GM12878 (cell line): ENCODE measurements around the gene CHPT1. TPM values are rescaled to one million over a fixed set of nuclear protein-coding genes. Genes with fewer than 3 reads are reported as not detected.

Experiments used
- ATAC-seq: fragments of 200-7000 bp; cut with Tn5 transposase; 3 replicates; pipeline ENCODE4 v1.9.1; 2020; ENCODE audit warnings: mild to moderate bottlenecking, moderate library complexity
- BruUV-seq: library from RNA; stranded (reverse); fragments of 400-500 nt; replicated peaks from 2 replicates; lab custom pipeline; 2021; lab: Mats Ljungman, UMichigan
- CTCF ChIA-PET: fragments of 300-600 bp; sonication (Branson Sonifier 250); formaldehyde crosslinking; extraction: SDS; loops from one replicate; lab custom pipeline; 2021; ENCODE audit warnings: inconsistent platforms; lab: Yijun Ruan, JAX
- POLR2A ChIA-PET: fragments of 350-600 bp; formaldehyde crosslinking; extraction: SDS; loops from one replicate; lab custom pipeline; 2021; ENCODE audit warnings: inconsistent platforms; lab: Charles Lee
- RAD21 ChIA-PET: fragments of 300-600 bp; sonication (Branson Sonifier 250); formaldehyde crosslinking; loops from one replicate; lab custom pipeline; 2023; ENCODE audit warnings: antibody characterized with exemption; ENCODE audit not compliant: unreplicated experiment; lab: Charles Lee
- SMC1A ChIA-PET: fragments of 300-600 bp; sonication (Branson Sonifier 250); formaldehyde crosslinking; loops from one replicate; lab custom pipeline; 2023; ENCODE audit not compliant: unreplicated experiment, uncharacterized antibody; lab: Charles Lee
- DNase-seq: peaks from one replicate; pipeline ENCODE4 v3.0.0-alpha.2; 2011; ENCODE audit warnings: low read depth, low spot score
- FAIRE-seq: peaks from 3 replicates; lab custom pipeline; 2011; peaks lifted over from hg19 to GRCh38; lab: Jason Lieb, UNC
- H2AFZ ChIP-seq: 2 replicates; pipeline ENCODE4 v1.6.0; 2011; ENCODE audit warnings: low read depth, low read length, control low read depth; ENCODE audit not compliant: control insufficient read depth
- H3K27ac ChIP-seq: 2 replicates; pipeline ENCODE4 v1.5.1; 2011; ENCODE audit warnings: control low read depth; ENCODE audit not compliant: control insufficient read depth, insufficient read depth
- H3K27me3 ChIP-seq, 2 experiments: replicated peaks in 1 of 2; 2 replicates each; pipeline versions ENCODE4 v1.6.0 to v1.6.1; 2011; ENCODE audit warnings: low read length in 1 of 2; ENCODE audit not compliant: control insufficient read depth in 2 of 2, insufficient read depth in 2 of 2
- H3K36me3 ChIP-seq, 2 experiments: 2 replicates each; pipeline ENCODE4 v1.5.1; 2011; ENCODE audit warnings: low read length in 1 of 2; ENCODE audit not compliant: control insufficient read depth in 2 of 2, insufficient read depth in 2 of 2
- H3K4me1 ChIP-seq: 2 replicates; pipeline ENCODE4 v1.6.1; 2011; ENCODE audit warnings: mild to moderate bottlenecking, low read length, moderate library complexity, mixed read lengths; ENCODE audit not compliant: control insufficient read depth, insufficient read depth
- H3K4me2 ChIP-seq: 2 replicates; pipeline ENCODE4 v1.6.0; 2011; ENCODE audit warnings: control low read depth; ENCODE audit not compliant: control insufficient read depth, insufficient read depth
- H3K4me3 ChIP-seq: fragments of 200-600 bp; sonication (generic); 2 replicates; pipeline ENCODE4 v1.5.1; 2016
- H3K79me2 ChIP-seq: 2 replicates; pipeline ENCODE4 v1.6.0; 2011; ENCODE audit warnings: low read length; ENCODE audit not compliant: control insufficient read depth, insufficient read depth
- H3K9ac ChIP-seq: 2 replicates; pipeline ENCODE4 v1.8.0; 2011; ENCODE audit warnings: low read length, control low read depth, mixed read lengths; ENCODE audit not compliant: control insufficient read depth, insufficient read depth
- H3K9me3 ChIP-seq: replicated peaks from 3 replicates; pipeline ENCODE4 v1.5.1; 2011; ENCODE audit warnings: mild to moderate bottlenecking, low read length; ENCODE audit not compliant: control insufficient read depth, insufficient read depth
- H4K20me1 ChIP-seq: 2 replicates; pipeline ENCODE4 v1.6.0; 2011; ENCODE audit not compliant: control insufficient read depth, insufficient read depth
- ASH2L ChIP-seq: fragments of 300-600, 200-600 bp; sonication (generic); IDR thresholded peaks from 2 replicates; pipeline ENCODE4 v1.6.1; 2017; ENCODE audit warnings: low read depth, mild to moderate bottlenecking, borderline replicate concordance
- ATF2 ChIP-seq: IDR thresholded peaks from 2 replicates; pipeline ENCODE4 v1.6.1; 2012; ENCODE audit warnings: low read length, inconsistent platforms
- CEBPB ChIP-seq, 2 experiments: fragments of 150-350 bp in 1 of 2; IDR thresholded peaks; 2 replicates each; pipeline ENCODE4 v1.6.1; 2012 to 2014; ENCODE audit warnings: low read depth in 2 of 2, low read length in 2 of 2, borderline replicate concordance in 1 of 2, inconsistent platforms in 1 of 2
- EZH2 ChIP-seq: IDR thresholded peaks from 2 replicates; pipeline ENCODE4 v1.6.1; 2012; ENCODE audit warnings: low read depth, mild to moderate bottlenecking, control low read depth, inconsistent platforms, low read length, borderline replicate concordance; ENCODE audit not compliant: control insufficient read depth
- NKRF ChIP-seq: fragments of 450-650 bp; conservative IDR thresholded peaks from 2 replicates; pipeline ENCODE4 v1.6.1; 2017; ENCODE audit warnings: mild to moderate bottlenecking, moderate library complexity
- NR2C2 ChIP-seq: IDR thresholded peaks from 2 replicates; pipeline ENCODE4 v1.6.1; 2011; ENCODE audit warnings: borderline replicate concordance, low read depth; ENCODE audit not compliant: control insufficient read depth, insufficient read length
- POLR2AphosphoS5 ChIP-seq: IDR thresholded peaks from 2 replicates; pipeline ENCODE4 v1.6.1; 2011; ENCODE audit warnings: mild to moderate bottlenecking, low read length, inconsistent platforms
- RAD21 ChIP-seq: IDR thresholded peaks from 2 replicates; pipeline ENCODE4 v1.6.1; 2011; ENCODE audit warnings: mild to moderate bottlenecking, low read depth, low read length, moderate library complexity; ENCODE audit not compliant: insufficient read depth
- RELB ChIP-seq: fragments of 450-650 bp; IDR thresholded peaks from 2 replicates; pipeline ENCODE4 v1.6.1; 2017; ENCODE audit warnings: low read depth, mild to moderate bottlenecking, moderate library complexity
- RUNX3 ChIP-seq: IDR thresholded peaks from 2 replicates; pipeline ENCODE4 v1.6.1; 2012; ENCODE audit warnings: low read length, inconsistent platforms
- TARDBP ChIP-seq: IDR thresholded peaks from 2 replicates; pipeline ENCODE4 v1.6.1; 2016; ENCODE audit warnings: borderline replicate concordance
- YBX1 ChIP-seq: fragments of 450-650 bp; IDR thresholded peaks from 2 replicates; pipeline ENCODE4 v1.6.1; 2016; ENCODE audit warnings: antibody characterized with exemption
- ZNF217 ChIP-seq: fragments of 450-650 bp; IDR thresholded peaks from 2 replicates; pipeline ENCODE4 v1.6.1; 2017; ENCODE audit warnings: antibody characterized with exemption, mild to moderate bottlenecking
- WGBS: methylation state at CpG from one replicate; pipeline ENCODE4 v1.1.6; 2016; ENCODE audit warnings: low lambda C conversion rate; ENCODE audit not compliant: insufficient replicate concordance, insufficient coverage; ENCODE audit errors: missing lambda C conversion rate; 5-methylcytosine and 5-hydroxymethylcytosine counted together
- in situ Hi-C: fragments of 300-500 bp; cut with MboI; formaldehyde crosslinking; loops from 9 replicates; pipeline ENCODE4 v1.14.3; 2018; ENCODE audit warnings: mixed read lengths
- intact Hi-C: fragments of 100-400 bp; cut with micrococcal nuclease; formaldehyde crosslinking; loops from one replicate; pipeline ENCODE4 v1.14.2; 2022; ENCODE audit not compliant: unreplicated experiment
- polyA plus RNA-seq, 11 experiments: library from polyadenylated mRNA; depleted of rRNA in 4 of 11; unstranded in 6 of 11; stranded (reverse) in 5 of 11; fragments of >200 nt; fragmentation: Nextera tagmentation in 4 of 11; fragmentation: Illumina TruSeq in 1 of 11; extraction: Ambion mirVana in 4 of 11; extraction: Trizol in 1 of 11; gene quantifications; 1 replicate in 1 of 11; 2 replicates in 10 of 11; pipeline versions ENCODE4 v1.2.1 to v1.2.3, GENCODE V29; 2011 to 2016; ENCODE audit warnings: inconsistent platforms in 2 of 11, missing spikeins in 2 of 11, low read depth in 1 of 11
- total RNA-seq, 4 experiments: library from RNA; depleted of rRNA in 3 of 4; stranded (reverse); fragments of >200 nt in 3 of 4; fragmentation: Illumina TruSeq in 1 of 4; extraction: Trizol in 1 of 4; gene quantifications; 2 replicates each; pipeline versions ENCODE4 v1.2.1 to v1.2.3, GENCODE V29; 2013 to 2021

The CHPT1 gene
- total and polyA plus RNA-seq, 10 of the 15 experiments (the other 5 are each of a cell fraction or from before 2014, with no cell fraction given), result 0.85 to 10.2 (median 3.9) TPM

- BruUV-seq, result no TSS peak
- no peaks in the 10 kb centered on the region for H3K27me3 ChIP-seq
- no peak for FAIRE-seq
- H2AFZ ChIP-seq, result no peak overlapping the region
- H3K4me1 ChIP-seq, result peaks cover 17% of the 10 kb centered on the region
- H3K27ac ChIP-seq, result no peak overlapping the region
- intact Hi-C loops (no loop called here), in situ Hi-C loops (no loop called here)
- H3K4me3 ChIP-seq, result no peak overlapping the region
- SMC1A ChIA-PET, result interaction anchor here (0.9 to 2.4 kb wide), 5 partner anchors 10 to 331 kb away, joined by 3 to 10 read pairs (median 3); no protein-coding TSS in a partner anchor
- H3K36me3 ChIP-seq, result peaks cover 5 to 17% of the 10 kb centered on the region in 2 experiments
- POLR2A ChIA-PET, result no interaction called here
- WGBS, result 93% methylated on average over 1 of the region's 1 CpG
- no peak for DNase-seq
- H3K9ac ChIP-seq, result no peak overlapping the region
- TF ChIP-seq RELB (no peak), CEBPB (IDR thresholded peaks at IDR 0.05; ENCODE audit: borderline replicate concordance in 1 of 2, low read depth in 2 of 2, low read length in 2 of 2) (no peak), RUNX3 (no peak), YBX1 (no peak), NR2C2 (no peak), EZH2 (no peak), TARDBP (no peak), ATF2 (no peak), POLR2AphosphoS5 (no peak), ZNF217 (no peak), ASH2L (no peak), NKRF (no peak), RAD21 (no peak)
- no peak for ATAC-seq
- no peaks in the 10 kb centered on the region for H4K20me1 ChIP-seq
- CTCF ChIA-PET, result interaction anchor here (1.1 to 2.4 kb wide), 4 partner anchors 10 to 84 kb away, joined by 3 to 12 read pairs (median 6); partner anchors contain the start of gene GNPTAB
- H3K9me3 ChIP-seq, result no peaks in the 10 kb centered on the region
- H3K4me2 ChIP-seq, result no peak overlapping the region
- RAD21 ChIA-PET, result interaction anchor here (1.2 kb wide), 1 partner anchor 94 kb away, joined by 3 read pairs; no protein-coding TSS in a partner anchor
- no peaks in the 10 kb centered on the region for H3K79me2 ChIP-seq
These were observed 48.8 kb downstream of the CHPT1 start for GRCh38 chr12:101746196-101746595.
